HG02610 (cell line): ENCODE data around the gene ATP6V0A4.
"Not testable (repeated sequence)": the region's sequence is repeated elsewhere in the genome, so short reads cannot be mapped to it uniquely, and the experiment has no call there.

Source experiments
- ATAC-seq: cut with Tn5 transposase; IDR thresholded peaks from one replicate; pipeline ENCODE4 v1.9.1; 2021; ENCODE audit warnings: mild to moderate bottlenecking, moderate library complexity; ENCODE audit not compliant: unreplicated experiment

ATP6V0A4 gene

GRCh38 chr7:138797715-138798320, at the start of gene ATP6V0A4, which contains the start of gene TMEM213:
TSS of gene ATP6V0A4 (minus strand) at chr7:138798196. CDS start at chr7:138771247, 26,949 bp downstream.
TSS of gene TMEM213 (plus strand) at chr7:138797994. CDS start at chr7:138798105, 111 bp downstream.
- ATAC-seq = no peak

DNA sequence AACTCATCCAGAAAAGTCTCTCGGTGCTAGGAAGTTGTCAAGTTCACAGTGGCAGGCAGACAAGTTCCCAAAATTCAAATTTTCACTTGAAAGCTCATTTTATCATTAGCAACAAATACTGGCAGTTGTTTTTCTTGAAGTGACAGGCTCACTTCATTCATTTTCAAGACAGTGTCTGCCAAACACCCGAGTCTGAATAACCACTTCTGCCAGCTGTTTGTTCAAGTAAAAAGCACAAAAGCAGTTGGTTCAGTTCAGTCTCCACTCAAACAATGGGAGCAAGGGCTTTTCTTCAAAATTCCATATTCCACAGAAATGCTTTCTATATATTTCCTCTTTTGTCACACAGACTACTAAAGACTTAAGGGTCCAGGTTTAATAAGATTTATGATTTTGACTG, 47.7 kb upstream of the ATP6V0A4 start:
- no peak for ATAC-seq

GRCh38 chr7:138843632-138844580, 45.9 kb upstream of the ATP6V0A4 start:
- ATAC-seq = no peak

GRCh38 chr7:138842111-138842510, 44.1 kb upstream of the ATP6V0A4 start:
- ATAC-seq = no peak

- ATAC-seq = no peak
Measured at GRCh38 chr7:138838166-138838565, 40.2 kb upstream of the ATP6V0A4 start.

DNA sequence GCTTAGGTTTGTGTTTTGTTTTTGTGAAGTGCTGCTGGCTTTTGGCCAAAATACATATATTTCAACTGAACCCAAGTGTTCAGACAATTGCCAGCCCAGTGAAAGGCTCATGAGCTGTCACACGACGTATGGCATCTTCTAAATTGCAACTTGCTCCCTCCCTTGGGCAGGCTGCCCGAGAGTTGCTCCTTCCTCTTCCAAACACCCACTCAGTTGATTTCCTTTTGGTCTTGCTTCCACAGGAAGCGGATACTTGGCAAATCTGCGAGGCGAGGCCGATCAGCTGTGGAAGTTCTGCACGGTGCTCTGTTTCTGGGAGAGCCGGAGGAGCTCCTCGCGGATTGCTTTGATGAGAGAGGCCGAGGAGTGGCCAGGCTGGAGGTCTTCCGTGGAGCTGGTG, 39.6 kb upstream of the ATP6V0A4 start:
- ATAC-seq = no peak

DNA sequence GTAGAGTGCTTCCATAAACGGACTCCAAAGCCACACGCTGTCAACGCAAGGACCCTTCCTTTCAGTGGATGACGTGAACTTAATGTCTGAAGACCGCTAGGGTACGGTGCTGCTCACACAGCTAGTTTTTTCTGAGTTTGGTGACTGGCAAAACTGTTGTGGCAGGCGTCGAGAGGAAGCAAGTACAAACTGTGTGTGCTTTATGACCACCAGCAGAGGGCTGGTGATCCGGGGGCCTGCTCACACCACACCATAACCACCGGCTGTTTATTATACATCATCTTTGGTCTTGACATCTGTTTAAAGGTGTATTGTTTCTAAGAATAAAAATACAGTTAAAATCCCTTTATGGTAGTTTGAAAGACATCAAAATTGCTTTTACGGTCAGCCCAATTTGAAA, 37.1 kb upstream of the ATP6V0A4 start:
- no peak for ATAC-seq

DNA sequence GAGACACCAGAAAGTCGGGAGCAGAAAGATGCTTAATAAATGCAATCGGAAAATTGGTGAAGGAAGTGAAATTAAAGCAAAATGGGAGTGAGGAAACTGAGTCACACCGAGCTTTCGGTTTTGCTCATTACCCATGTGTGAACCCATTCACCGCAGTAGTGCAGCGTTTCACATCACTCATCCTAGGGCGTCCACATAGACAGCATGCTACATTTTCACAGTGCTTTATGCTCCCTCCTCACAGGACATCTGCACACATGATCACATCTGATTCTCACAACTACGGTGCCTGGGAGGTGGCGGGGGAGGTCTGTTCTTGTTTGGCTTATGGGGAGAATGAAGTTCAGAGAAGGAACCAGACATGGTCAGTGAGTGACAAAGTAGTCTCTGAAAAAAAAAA, 36.6 kb upstream of the ATP6V0A4 start:
- ATAC-seq = no peak

DNA sequence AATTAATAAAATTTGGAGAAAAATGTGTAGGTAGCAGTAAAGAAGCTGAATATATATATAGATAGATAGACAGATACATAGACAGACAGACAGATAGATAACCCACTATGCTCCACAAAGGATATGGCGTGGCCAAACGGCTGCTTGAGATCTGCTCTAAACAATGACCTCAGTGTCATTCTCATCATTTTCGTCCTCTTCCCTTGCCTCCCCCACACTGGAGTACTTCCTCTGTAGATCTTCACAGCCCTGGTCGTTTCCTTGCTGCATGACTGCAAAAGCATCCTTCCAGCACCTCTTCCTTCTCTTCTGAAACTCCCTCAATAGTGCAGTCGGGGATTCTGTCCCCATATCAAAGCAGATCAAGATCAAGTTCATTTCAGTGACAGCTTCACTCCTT, 35.6 kb upstream of the ATP6V0A4 start:
- ATAC-seq = no peak

- no peak for ATAC-seq
Measured at GRCh38 chr7:138832966-138833365, 35.0 kb upstream of the ATP6V0A4 start.

GRCh38 chr7:138829335-138829734, 31.3 kb upstream of the ATP6V0A4 start:
- no peak for ATAC-seq

DNA sequence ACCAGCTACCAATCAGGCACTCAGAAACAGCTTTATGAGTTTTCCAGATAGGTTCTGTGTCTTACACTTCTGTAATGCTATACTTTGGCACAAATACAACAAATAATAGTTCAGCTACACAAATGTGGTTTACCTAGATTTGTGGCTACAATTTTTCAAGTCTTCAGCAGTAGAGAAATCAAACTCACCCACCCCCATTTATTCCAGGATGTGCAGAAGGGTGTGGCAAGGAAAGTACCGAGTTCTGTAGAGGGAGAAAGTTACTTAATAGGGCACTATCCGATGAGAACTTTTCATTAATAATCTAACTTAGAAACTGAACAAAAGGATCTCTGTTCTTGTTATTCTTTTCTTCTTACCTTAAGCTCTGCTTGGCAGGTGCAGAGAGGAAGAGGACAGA, 30.3 kb upstream of the ATP6V0A4 start:
- no peak for ATAC-seq

DNA sequence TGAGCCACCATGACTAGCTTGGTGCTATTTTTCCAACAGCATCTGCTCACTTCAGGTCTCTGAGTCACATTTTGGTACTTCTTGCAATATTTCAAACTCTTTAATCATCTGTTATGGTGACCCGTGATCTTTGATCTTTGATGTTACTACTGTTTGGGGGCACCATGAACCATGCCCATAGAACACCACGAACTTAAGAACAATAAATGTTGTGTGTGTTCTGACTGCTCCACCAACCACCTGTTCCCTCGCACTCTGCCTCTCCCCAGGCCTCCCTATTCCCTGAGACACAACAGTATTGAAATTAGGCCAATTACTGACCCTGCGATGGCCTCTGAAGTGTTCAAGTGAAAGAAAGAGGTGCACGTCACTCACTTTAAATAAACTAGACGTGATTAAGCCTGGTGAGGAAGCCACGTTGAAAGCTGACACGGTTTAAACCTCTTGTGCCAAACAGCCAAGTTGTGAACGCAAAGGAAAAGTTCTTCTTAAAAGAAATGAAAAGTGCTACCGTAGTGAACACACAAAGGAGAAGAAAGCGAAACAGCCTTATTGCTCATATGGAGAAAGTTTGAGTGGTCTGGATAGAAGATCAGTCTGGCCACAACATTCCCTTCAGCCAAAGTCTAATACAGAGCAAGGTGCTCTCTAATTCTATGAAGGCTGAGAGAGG, 27.2 kb upstream of the ATP6V0A4 start:
- no peak for ATAC-seq

DNA sequence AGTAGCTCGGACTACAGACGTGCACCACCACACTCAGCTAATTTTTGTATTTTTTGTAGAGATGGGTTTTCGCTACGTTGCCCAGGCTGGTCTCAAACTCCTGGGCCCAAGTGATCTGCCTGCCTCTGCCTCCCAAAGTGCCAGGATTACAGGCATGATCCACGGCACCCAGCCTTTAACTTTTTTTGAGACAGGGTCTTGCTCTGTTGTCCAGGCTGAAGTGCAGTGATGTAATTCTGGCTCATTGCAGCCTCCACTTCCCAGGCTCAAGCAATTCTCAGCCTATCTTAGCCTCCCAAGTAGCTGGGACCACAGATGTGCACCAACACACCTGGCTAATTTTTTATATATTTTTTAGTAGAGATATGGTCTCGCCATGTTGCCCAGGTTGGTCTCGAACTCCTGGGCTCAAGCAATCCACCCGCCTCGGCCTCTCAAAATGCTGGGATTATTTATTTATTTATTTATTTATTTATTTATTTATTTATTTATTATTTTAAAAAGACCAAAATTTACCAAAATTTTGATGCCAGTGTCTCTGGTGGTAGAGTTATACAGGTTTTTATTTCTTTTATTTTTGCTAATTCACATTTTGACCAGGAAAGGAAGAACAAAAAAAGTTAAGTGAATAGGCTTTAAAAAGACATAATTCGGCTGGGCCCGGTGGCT, 25.0 kb upstream of the ATP6V0A4 start:
- no peak for ATAC-seq

DNA sequence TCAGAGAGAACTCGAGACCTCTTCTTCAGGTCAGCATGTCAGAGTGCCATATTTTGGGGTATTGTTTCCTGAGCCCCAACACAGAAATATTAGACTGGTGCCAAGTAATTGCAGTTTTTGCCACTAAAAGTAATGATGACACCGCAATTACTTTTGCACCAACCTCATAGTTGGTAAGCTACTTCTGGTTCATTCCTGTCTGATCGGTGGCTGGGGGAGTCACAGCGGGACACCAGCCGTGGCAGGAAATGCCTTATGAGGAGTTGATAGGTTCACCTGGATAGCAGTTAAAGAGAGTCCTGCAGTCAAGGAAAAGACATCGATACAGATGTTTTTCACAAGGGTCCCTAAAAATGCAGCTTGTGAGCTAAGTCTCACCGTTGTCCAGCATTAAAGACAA, 23.9 kb upstream of the ATP6V0A4 start:
- ATAC-seq = no peak

- ATAC-seq = no peak
Measured at GRCh38 chr7:138819625-138820024, 21.6 kb upstream of the ATP6V0A4 start.

GRCh38 chr7:138816650-138817049, 18.7 kb upstream of the ATP6V0A4 start:
- peak; percentile 55 for ATAC-seq

DNA sequence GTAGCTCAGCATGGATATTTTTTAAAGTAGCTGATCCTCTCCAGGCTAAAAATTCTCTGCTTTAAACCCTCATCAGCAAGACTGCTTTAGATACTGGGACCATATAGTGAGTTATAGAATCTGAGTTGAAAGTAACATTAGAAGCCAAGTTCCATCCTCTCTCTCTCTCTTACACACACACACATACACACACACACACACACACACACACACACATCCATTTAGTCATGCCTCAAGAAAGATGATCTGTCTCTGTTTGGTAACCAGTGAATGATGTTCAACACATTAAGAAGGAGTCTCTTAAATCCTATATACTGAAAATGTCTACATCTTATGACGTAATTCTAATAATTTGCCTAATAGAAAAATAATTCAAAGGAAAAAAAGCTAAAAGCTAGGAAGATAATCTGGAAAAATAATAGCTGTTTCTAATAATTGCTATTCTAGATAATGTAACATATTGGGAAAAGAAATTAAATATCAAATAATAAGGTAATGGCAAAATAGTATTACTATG, 16.9 kb upstream of the ATP6V0A4 start:
- no peak for ATAC-seq

GRCh38 chr7:138813945-138814344, 15.9 kb upstream of the ATP6V0A4 start:
- no peak for ATAC-seq

- not testable (repeated sequence) for ATAC-seq
Measured at GRCh38 chr7:138811327-138811726, 13.3 kb upstream of the ATP6V0A4 start.

- ATAC-seq = no peak
Measured at GRCh38 chr7:138809346-138809745, 11.3 kb upstream of the ATP6V0A4 start.
